Smooth muscle cell (in vitro differentiated cells): Measurements from ENCODE around the gene NGB. TPM values are rescaled to one million over a fixed set of nuclear protein-coding genes. Genes with fewer than 3 reads are reported as not detected.

Source experiments
- DNase-seq: peaks from one replicate; lab custom pipeline; 2025; ENCODE audit not compliant: unreplicated experiment; lab: John Stamatoyannopoulos, UW
- H2AFZ ChIP-seq: fragments of 200-600 bp; sonication (generic); 2 replicates; pipeline ENCODE4 v1.6.0; 2016; ENCODE audit warnings: antibody characterized with exemption, low read depth, mild to moderate bottlenecking
- H3F3A ChIP-seq: fragments of 200-600 bp; sonication (generic); 2 replicates; pipeline ENCODE4 v1.6.0; 2017; ENCODE audit warnings: antibody characterized with exemption, low read depth
- H3K27ac ChIP-seq: fragments of 200-600 bp; sonication (generic); 2 replicates; pipeline ENCODE4 v1.5.1; 2016; ENCODE audit warnings: low read depth, mild to moderate bottlenecking
- H3K27me3 ChIP-seq: fragments of 200-600 bp; sonication (generic); 2 replicates; pipeline ENCODE4 v1.6.1; 2016; ENCODE audit warnings: low read depth, mild to moderate bottlenecking
- H3K36me3 ChIP-seq: fragments of 200-600 bp; sonication (generic); 2 replicates; pipeline ENCODE4 v1.5.1; 2016; ENCODE audit warnings: low read depth
- H3K4me1 ChIP-seq: fragments of 200-600 bp; sonication (generic); 2 replicates; pipeline ENCODE4 v1.5.1; 2016; ENCODE audit warnings: low read depth
- H3K4me2 ChIP-seq: fragments of 200-600 bp; sonication (generic); 2 replicates; pipeline ENCODE4 v1.6.0; 2016; ENCODE audit warnings: mild to moderate bottlenecking
- H3K4me3 ChIP-seq: fragments of 200-600 bp; sonication (generic); 2 replicates; pipeline ENCODE4 v1.5.1; 2016; ENCODE audit warnings: mild to moderate bottlenecking
- H3K79me2 ChIP-seq: fragments of 200-600 bp; sonication (generic); 2 replicates; pipeline ENCODE4 v1.6.0; 2016; ENCODE audit warnings: low read depth, mild to moderate bottlenecking
- H3K9ac ChIP-seq: fragments of 200-600 bp; sonication (generic); 2 replicates; pipeline ENCODE4 v1.6.0; 2016; ENCODE audit warnings: low read depth
- H3K9me3 ChIP-seq: fragments of 200-600 bp; sonication (generic); replicated peaks from 2 replicates; pipeline ENCODE4 v1.5.1; 2016; ENCODE audit warnings: low read depth
- H4K20me1 ChIP-seq: fragments of 200-600 bp; sonication (generic); 2 replicates; pipeline ENCODE4 v1.6.0; 2016; ENCODE audit warnings: low read depth
- CTCF ChIP-seq: fragments of 200-600 bp; sonication (generic); IDR thresholded peaks from 2 replicates; pipeline ENCODE4 v1.5.1; 2017; ENCODE audit warnings: borderline replicate concordance, mild to moderate bottlenecking, antibody characterized with exemption; ENCODE audit not compliant: insufficient read depth, poor library complexity, severe bottlenecking
- WGBS: methylation state at CpG from one replicate; pipeline ENCODE4 v1.1.7; 2016; ENCODE audit warnings: low lambda C conversion rate; 5-methylcytosine and 5-hydroxymethylcytosine counted together
- polyA plus RNA-seq: library from polyadenylated mRNA; unstranded; fragments of >200 nt; fragmentation: Nextera tagmentation; extraction: Ambion mirVana; gene quantifications from 2 replicates; pipeline ENCODE4 v1.2.1, GENCODE V29; 2016
- total RNA-seq: library from RNA; depleted of rRNA; stranded (reverse); fragments of >200 nt; gene quantifications from 2 replicates; pipeline ENCODE4 v1.2.3, GENCODE V29; 2014

The NGB gene
- total and polyA plus RNA-seq, 2 experiments from 2014 or later = not detected

DNA sequence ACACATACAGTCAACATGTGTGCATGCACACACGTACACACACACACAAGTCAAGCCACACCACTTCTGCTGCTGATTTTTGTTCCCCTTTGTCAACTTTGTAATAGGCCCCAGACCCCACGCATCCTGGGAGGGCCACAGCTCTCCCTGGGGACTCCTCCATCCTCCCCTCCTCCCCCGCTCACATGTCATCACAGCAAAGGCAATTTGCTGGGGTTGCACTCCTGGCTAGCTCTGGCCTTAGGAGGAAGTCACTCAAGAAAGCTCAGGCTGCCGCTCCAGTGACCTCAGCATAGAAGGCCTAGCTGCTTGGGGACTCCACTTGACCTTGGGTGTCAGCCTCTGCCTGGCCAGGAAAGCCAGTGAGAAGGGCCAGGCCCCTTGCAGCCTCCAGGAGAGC lies 27.2 kb downstream of the NGB start:
- Histone ChIP-seq H3K36me3 (no peaks in the 10 kb centered on the region), H4K20me1 (no peaks in the 10 kb centered on the region), H3K4me3 (no peak overlapping the region), H3K79me2 (no peaks in the 10 kb centered on the region), H3K4me1 (no peaks in the 10 kb centered on the region), H3K9ac (no peak overlapping the region), H3K27ac (no peak overlapping the region), H3F3A (no peaks in the 10 kb centered on the region), H3K27me3 (no peaks in the 10 kb centered on the region), H3K4me2 (no peak overlapping the region), H2AFZ (no peak overlapping the region), H3K9me3 (no peaks in the 10 kb centered on the region)
- no peak for DNase-seq
- WGBS = 92% methylated on average over 4 of the region's 4 CpGs
- TF ChIP-seq CTCF = no peak

DNA sequence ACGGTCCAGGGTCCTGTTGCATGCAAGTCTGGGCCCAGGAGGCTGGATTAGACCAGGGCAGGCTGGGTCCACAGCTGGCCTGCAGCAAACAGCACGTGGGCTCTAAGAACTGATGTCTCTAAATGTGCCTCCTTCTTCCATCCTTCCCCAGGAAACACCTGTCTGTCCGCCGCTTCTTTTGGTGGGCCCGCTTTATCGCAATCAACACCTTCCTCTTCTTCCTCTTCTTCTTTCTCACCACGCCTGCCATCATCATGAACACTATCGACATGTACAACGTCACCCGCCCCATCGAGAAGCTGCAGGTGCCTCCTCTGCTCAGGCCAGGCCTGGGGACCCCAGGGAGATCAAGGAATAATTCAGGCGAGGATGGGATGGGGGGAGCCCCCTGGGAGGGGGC lies 28.3 kb downstream of the NGB start:
- H3K27me3 ChIP-seq = no peaks in the 10 kb centered on the region
- no peaks in the 10 kb centered on the region for H3F3A ChIP-seq
- no peak overlapping the region for H3K4me2 ChIP-seq
- H3K27ac ChIP-seq = no peak overlapping the region
- 90% methylated on average over 12 of the region's 12 CpGs for WGBS
- no peak overlapping the region for H2AFZ ChIP-seq
- DNase-seq = no peak
- no peak overlapping the region for H3K9ac ChIP-seq
- H3K79me2 ChIP-seq = no peaks in the 10 kb centered on the region
- no peaks in the 10 kb centered on the region for H3K9me3 ChIP-seq
- no peak overlapping the region for H3K4me3 ChIP-seq
- H4K20me1 ChIP-seq = no peaks in the 10 kb centered on the region
- TF ChIP-seq CTCF = no peak
- H3K4me1 ChIP-seq = no peaks in the 10 kb centered on the region
- H3K36me3 ChIP-seq = no peaks in the 10 kb centered on the region

DNA sequence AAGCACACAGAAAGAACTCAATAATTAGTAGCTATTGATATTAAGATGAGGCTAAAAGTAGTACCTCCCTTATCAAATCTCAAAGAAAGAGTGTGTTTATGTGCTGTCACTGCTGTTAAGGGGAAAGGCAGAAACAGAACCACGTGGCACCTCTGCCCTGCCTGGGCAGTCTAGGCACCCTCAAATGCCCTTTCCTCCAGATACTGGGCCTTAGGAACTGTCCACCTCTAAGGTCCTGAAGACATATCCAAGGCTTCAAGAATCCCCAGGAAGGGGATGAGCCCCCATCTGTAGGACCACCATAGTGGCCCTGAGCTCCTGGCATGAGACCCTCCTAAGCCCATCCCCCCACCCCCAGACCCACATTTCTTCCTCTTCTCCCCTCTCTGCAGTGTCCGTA lies 29.1 kb downstream of the NGB start:
- Histone ChIP-seq H3K36me3 (no peaks in the 10 kb centered on the region), H3K27ac (no peak overlapping the region), H3F3A (no peaks in the 10 kb centered on the region), H3K4me2 (no peak overlapping the region), H3K4me3 (no peak overlapping the region), H4K20me1 (no peaks in the 10 kb centered on the region), H3K79me2 (no peaks in the 10 kb centered on the region), H3K27me3 (no peaks in the 10 kb centered on the region), H3K9ac (no peak overlapping the region), H3K4me1 (no peaks in the 10 kb centered on the region), H2AFZ (no peak overlapping the region), H3K9me3 (no peaks in the 10 kb centered on the region)
- no peak for TF ChIP-seq CTCF
- 71% methylated on average over 2 of the region's 2 CpGs for WGBS
- no peak for DNase-seq

- no peak overlapping the region for H3K9ac ChIP-seq
- no peak overlapping the region for H3K4me3 ChIP-seq
- WGBS = 92% methylated on average over 13 of the region's 15 CpGs
- no peaks in the 10 kb centered on the region for H3K79me2 ChIP-seq
- no peaks in the 10 kb centered on the region for H3K27me3 ChIP-seq
- H3K27ac ChIP-seq = no peak overlapping the region
- DNase-seq = no peak
- no peaks in the 10 kb centered on the region for H3F3A ChIP-seq
- no peak overlapping the region for H3K4me2 ChIP-seq
- no peaks in the 10 kb centered on the region for H3K36me3 ChIP-seq
- no peaks in the 10 kb centered on the region for H4K20me1 ChIP-seq
- H2AFZ ChIP-seq = no peak overlapping the region
- no peaks in the 10 kb centered on the region for H3K9me3 ChIP-seq
- no peak for TF ChIP-seq CTCF
- H3K4me1 ChIP-seq = no peaks in the 10 kb centered on the region
These were observed 30.6 kb downstream of the NGB start for GRCh38 chr14:77240336-77240915.
